Nephron (organoid): ENCODE measurements around the gene CLTCL1.

ENCODE experiments used
- H3K27ac Mint-ChIP-seq, 3 experiments: 2 replicates each; pipeline ENCODE4 v1.8.0; 2020; ENCODE audit warnings: mixed read lengths in 3 of 3, mild to moderate bottlenecking in 2 of 3, moderate library complexity in 1 of 3
- H3K27me3 Mint-ChIP-seq: 2 replicates; pipeline ENCODE4 v1.8.0; 2021; ENCODE audit warnings: low read depth, mild to moderate bottlenecking, moderate library complexity, mixed read lengths
- H3K36me3 Mint-ChIP-seq: 2 replicates; pipeline ENCODE4 v1.8.0; 2020; ENCODE audit warnings: low read depth, mixed read lengths
- H3K4me1 Mint-ChIP-seq: 2 replicates; pipeline ENCODE4 v1.8.0; 2020; ENCODE audit warnings: mixed read lengths
- H3K4me3 Mint-ChIP-seq, 3 experiments: 2 replicates each; pipeline ENCODE4 v1.8.0; 2020; ENCODE audit warnings: mild to moderate bottlenecking in 3 of 3, mixed read lengths in 3 of 3, moderate library complexity in 2 of 3
- H3K9me3 Mint-ChIP-seq: 2 replicates; pipeline ENCODE4 v1.8.0; 2020; ENCODE audit warnings: mixed read lengths
- CTCF ChIP-seq, 3 experiments: fragments of 200-600 bp; sonication (generic); IDR thresholded peaks; one replicate each; pipeline ENCODE4 v1.5.0; 2021; ENCODE audit warnings: antibody characterized with exemption in 3 of 3; ENCODE audit not compliant: unreplicated experiment in 3 of 3

Gene CLTCL1

DNA sequence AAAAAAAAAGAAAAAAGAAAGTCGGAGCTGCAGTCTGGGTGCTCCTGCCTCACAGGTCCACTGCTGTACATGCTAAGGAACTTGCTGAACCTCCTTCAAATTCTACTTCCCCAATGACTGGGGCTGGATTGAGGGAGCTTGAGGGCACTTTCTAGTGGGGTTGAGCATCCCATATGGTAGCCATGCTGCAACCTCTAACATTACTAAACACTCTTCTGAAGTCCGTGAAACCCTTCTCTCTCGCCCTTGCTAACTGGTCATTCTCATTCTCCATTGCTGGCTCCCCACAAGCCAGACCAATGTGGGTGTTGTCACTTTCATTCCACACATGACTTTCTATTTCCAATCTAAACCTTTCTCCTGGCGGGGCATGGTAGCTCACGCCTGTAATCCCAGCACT lies 148.3 kb downstream of the CLTCL1 start:
- TF ChIP-seq CTCF (IDR thresholded peaks at IDR 0.05; ENCODE audit: unreplicated experiment in 3 of 3) = no peak
- H3K27me3 Mint-ChIP-seq = peaks cover 33% of the 10 kb centered on the region
- H3K27ac Mint-ChIP-seq = no peak overlapping the region
- H3K36me3 Mint-ChIP-seq = peaks cover 21% of the 10 kb centered on the region
- H3K9me3 Mint-ChIP-seq = no peaks in the 10 kb centered on the region
- peak overlapping the region; percentile 95 to 99 (median 95) for H3K4me3 Mint-ChIP-seq
- peaks cover 12% of the 10 kb centered on the region for H3K4me1 Mint-ChIP-seq

- Mint-ChIP-seq H3K27me3 (peaks cover 25% of the 10 kb centered on the region), H3K9me3 (no peaks in the 10 kb centered on the region), H3K27ac (no peak overlapping the region), H3K36me3 (peaks cover 21% of the 10 kb centered on the region), H3K4me3 (peak overlapping the region; percentile 72 to 79 (median 77)), H3K4me1 (peaks cover 12% of the 10 kb centered on the region)
- no peak for TF ChIP-seq CTCF (IDR thresholded peaks at IDR 0.05; ENCODE audit: unreplicated experiment in 3 of 3)
Measured at GRCh38 chr22:19142394-19142793, 149.1 kb downstream of the CLTCL1 start.

DNA sequence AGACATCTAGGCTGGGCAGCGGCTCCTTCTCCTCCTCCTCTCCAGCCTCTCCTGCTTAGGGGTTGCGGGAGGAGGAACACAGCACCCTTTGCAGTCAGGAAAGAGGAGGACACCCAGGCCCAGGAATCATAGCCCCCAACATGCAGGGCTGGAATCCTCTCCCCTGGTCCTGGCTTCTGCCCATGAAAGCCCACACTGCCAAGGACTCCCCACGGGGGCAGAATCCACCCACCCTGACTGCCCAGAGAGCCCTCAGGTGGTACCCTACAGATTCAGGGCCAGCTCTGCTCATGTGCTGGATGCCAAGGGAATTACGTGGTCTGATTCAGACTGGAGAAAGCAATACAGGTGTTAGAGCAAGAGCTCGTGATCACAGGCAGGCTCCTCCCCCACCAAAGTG lies 151.5 kb downstream of the CLTCL1 start:
- H3K27me3 Mint-ChIP-seq = peaks cover 6% of the 10 kb centered on the region
- TF ChIP-seq CTCF (IDR thresholded peaks at IDR 0.05; ENCODE audit: unreplicated experiment in 3 of 3) = no peak
- H3K4me1 Mint-ChIP-seq = peaks cover 12% of the 10 kb centered on the region
- H3K9me3 Mint-ChIP-seq = no peaks in the 10 kb centered on the region
- no peak overlapping the region for H3K27ac Mint-ChIP-seq
- no peak overlapping the region for H3K4me3 Mint-ChIP-seq
- H3K36me3 Mint-ChIP-seq = peaks cover 41% of the 10 kb centered on the region

DNA sequence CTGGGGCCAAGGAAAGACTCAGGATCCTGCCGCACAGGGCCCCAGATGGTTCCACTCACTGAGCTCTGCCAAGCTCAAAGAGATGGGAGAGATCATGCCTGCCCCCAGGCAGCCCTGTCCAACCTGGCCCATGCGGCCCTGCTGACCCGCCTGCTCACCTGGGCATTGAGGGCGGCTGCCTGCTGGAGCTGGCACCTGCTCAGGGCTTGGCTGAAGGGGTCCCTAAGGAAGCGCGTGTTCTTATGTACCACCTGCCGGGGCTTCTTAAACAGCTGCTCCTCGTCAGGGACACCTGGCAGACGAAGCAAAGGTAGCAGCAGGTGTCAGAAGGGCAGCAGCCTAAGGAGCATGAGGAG lies 152.5 kb downstream of the CLTCL1 start:
- H3K36me3 Mint-ChIP-seq = peaks cover 41% of the 10 kb centered on the region
- TF ChIP-seq CTCF (IDR thresholded peaks at IDR 0.05; ENCODE audit: unreplicated experiment in 3 of 3) = no peak
- peaks cover 3% of the 10 kb centered on the region for H3K4me1 Mint-ChIP-seq
- H3K27me3 Mint-ChIP-seq = no peaks in the 10 kb centered on the region
- no peak overlapping the region for H3K4me3 Mint-ChIP-seq
- H3K9me3 Mint-ChIP-seq = no peaks in the 10 kb centered on the region
- no peak overlapping the region for H3K27ac Mint-ChIP-seq

- Mint-ChIP-seq H3K4me1 (no peaks in the 10 kb centered on the region), H3K9me3 (no peaks in the 10 kb centered on the region), H3K27ac (no peak overlapping the region), H3K4me3 (no peak overlapping the region), H3K36me3 (peaks cover 41% of the 10 kb centered on the region), H3K27me3 (no peaks in the 10 kb centered on the region)
- no peak for TF ChIP-seq CTCF (IDR thresholded peaks at IDR 0.05; ENCODE audit: unreplicated experiment in 3 of 3)
Measured at GRCh38 chr22:19138217-19139000, 153.1 kb downstream of the CLTCL1 start.
